ENCODE results near the gene CYB561D2.

The CYB561D2 gene

DNA sequence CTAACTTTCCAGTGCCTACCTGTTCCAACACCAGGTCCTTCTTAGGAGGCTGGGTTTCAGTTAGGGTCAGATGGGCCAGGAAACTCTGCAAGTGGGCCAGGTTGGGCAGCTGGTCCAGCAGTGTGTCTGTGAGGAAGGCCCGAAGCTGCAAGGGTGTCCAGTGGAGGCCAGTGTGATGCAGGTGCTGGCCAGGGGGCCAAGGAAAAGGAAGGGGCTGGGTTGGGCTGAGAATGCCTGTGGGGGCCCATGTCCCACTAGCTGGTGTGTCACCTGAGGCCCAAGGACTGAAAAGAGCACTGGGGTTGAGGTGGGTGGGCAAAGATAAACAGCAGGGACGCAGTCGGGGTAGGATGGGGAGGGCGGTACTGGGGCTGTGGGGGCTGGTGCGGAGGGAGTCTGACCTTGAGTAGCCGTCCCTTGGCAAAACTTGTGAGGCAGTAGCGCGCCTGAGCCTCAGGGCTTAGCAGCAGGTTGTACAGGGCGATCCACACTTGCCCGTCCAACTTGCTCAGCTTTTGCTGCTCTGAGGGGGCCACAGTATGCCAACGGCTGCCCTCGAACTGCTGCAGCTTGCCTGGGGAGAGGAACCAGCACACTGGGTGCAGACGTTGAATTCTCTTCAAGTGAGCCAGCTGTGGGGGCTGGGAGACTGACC is 8.5 kb upstream of the CYB561D2 start:
- DNase-seq (ENCODE audit: low read depth in 2 of 2): no peak

DNA sequence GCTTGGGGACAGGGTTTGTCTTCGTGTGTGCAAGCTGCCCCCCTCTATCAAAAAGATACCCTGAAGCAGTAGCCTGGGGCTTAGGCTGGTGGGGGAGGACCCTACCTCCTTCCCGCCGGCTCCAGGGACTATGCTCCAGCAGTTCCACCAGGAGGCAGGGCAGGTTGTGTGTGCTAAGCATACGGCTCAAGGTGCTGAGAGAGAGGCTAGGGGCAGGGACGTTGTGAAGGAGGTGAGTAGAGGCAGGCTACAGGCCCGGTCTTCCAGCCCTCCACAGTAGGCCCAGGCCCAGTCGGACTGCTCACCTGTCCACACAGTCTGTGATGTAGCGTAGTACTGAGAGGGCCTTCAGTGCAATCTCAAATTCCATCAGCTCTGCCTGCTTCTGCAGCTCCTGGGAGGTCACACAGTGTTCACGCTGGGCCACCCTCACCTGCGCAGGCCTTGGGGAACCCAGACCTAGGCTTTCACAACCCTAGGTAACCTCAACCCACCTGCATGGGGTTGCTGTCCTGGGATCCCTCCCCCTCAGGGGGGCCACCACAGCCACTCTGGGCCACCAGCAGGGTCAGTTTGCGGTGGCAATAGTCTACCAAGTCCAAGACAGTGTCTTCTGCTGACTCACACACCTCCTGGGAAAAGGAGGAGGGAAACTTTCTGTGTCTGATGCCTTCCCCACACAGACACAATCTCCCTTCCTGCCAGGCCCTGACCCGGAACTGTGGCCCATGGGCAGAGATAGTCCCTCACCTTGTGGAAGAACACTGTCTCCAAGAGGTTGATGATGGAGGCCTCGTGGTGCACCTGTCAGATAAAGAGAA is 7.6 kb upstream of the CYB561D2 start:
- no peak for DNase-seq (ENCODE audit: low read depth in 2 of 2)

DNA sequence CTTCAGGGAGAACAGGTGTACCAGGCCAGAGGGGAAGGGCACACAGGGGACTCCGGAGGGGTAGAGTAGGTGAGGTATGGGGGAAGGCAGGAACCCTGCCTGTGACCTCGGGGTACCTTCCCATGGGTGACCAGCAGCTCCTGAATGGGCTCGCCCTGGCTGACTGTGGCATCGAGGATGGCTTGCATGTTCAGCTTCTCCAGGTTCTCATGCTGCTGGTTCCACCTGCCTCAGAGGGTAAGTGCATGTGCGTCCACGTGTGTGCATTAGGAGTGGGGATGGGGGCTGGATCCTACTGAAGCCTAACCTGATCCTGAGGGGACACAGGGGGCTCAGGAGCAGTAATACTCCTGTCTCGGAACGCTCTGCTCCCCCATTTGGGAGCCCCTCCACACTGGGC is 5.7 kb upstream of the CYB561D2 start:
- DNase-seq (ENCODE audit: low read depth in 2 of 2): no peak

DNA sequence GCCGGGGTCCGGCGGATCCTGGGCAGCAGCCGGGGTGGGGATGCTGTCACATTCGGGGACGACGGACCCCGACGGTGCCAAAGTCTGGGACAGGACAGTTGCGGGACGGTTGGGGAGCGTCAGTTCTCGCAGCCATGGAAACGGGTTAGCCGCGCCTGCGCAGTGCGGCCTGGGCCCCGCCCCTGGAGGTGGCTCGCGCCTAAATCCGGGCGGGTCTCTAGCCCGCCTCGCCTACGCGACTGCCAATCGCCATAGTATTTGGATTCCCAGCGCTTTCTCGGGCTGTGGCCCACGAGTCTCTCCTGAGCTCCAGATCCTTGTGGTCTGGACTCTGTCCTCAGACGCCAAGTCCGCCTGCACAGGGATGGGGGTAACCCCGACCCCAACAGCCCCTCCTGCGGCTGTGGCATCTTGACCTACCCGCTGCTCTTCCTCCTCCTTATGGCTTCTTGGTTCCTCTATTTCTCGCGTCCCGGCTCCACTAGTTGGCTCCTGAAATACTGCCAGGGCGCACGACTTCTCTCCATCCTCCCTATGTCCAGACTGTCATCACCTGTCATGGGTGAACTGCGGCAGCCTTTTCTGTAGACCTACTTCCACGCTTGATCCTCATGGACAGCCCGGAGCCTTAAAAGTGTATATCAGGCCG is 5.0 kb upstream of the CYB561D2 start, which contains the start of gene ZMYND10:
ZMYND10 (minus strand) TSS at position 147 of the 649 bp plus-strand sequence. CDS start 153 bp downstream, outside the sequence.
- peak; percentile 54 to 69 for DNase-seq (ENCODE audit: low read depth in 2 of 2)

DNA sequence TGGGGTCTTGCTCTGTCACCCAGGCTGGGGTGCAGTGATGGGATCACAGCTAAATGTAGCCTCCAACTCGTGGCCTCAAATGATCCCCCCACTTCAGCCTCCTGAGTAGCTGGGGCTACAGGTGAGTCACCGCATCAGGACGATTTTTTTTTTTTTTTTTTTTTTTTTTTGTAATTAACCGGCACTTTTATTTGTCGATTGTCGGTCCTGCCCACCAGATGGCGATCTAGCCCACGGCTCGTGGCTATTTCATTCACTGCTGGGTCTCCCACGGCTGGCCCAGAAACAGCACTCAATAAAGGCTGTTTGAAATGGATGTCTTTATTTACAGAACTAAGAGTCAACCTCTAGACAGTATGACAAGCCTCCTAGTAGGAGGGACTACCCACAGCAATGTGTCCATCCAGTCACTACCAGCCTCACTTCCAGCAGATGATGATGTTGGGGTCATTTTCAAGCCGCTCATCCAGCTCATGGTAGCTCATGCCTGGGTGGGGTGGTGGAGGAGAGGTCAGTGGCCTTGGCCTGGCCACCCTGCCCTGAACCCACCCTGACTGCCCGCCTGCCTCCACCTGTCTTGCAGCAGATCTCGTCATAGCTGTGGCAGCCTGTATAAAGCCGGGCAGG is 3.4 kb upstream of the CYB561D2 start:
- peak; percentile 56 to 63 for DNase-seq (ENCODE audit: low read depth in 2 of 2)

DNA sequence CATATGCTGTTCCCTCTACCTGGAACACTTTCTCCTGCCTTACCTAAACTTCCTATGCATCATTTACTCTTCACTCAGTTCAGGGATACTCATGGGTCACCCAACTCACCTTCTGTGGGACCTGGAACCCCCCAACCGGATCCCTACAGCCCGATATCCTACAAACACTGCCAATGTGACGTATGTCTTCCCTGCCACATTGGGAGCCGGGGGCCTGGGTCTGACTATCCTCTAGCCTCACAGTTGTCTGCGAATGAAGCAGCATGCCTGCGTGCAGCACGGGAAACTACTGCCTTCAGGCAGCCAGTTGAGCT is 492 bp upstream of the CYB561D2 start:
- DNase-seq (ENCODE audit: low read depth in 2 of 2): no peak

DNA sequence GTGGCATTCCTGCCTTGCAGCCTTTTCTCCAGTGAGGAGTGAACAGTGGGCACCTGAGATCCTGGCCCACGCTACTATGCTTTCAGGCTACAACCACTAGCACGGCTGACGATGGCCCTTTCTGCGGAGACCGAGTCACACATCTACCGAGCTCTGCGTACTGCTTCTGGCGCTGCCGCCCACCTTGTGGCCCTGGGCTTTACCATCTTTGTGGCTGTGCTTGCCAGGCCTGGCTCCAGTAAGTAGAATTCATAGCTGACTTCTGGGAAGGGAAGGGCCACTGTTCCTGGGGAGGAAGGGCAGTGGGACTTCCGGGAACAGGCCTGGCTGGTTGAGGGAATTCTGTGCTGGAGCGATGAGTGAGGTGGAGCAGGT is 648 bp downstream of the CYB561D2 start:
- no peak for DNase-seq (ENCODE audit: low read depth in 2 of 2)

DNA sequence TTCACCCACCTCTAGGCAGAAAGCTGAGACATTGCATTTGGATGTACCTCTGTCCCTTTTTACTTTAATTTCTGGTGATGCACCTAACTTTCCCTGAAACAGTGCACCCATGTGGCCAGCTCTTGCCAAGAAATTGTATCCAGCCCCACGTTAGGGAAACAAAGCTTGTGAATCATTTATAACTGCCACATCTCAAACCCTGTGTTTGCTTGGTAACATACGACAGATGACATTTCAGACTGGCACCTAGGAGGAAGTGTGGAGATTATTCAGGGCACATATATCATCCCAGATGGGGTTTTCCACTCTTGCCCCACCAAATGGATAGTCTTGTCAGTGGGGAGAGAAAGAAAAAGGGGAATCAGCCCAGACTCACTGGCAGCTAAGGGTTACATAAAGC is 2.1 kb downstream of the CYB561D2 start:
- DNase-seq (ENCODE audit: low read depth in 2 of 2): no peak

DNA sequence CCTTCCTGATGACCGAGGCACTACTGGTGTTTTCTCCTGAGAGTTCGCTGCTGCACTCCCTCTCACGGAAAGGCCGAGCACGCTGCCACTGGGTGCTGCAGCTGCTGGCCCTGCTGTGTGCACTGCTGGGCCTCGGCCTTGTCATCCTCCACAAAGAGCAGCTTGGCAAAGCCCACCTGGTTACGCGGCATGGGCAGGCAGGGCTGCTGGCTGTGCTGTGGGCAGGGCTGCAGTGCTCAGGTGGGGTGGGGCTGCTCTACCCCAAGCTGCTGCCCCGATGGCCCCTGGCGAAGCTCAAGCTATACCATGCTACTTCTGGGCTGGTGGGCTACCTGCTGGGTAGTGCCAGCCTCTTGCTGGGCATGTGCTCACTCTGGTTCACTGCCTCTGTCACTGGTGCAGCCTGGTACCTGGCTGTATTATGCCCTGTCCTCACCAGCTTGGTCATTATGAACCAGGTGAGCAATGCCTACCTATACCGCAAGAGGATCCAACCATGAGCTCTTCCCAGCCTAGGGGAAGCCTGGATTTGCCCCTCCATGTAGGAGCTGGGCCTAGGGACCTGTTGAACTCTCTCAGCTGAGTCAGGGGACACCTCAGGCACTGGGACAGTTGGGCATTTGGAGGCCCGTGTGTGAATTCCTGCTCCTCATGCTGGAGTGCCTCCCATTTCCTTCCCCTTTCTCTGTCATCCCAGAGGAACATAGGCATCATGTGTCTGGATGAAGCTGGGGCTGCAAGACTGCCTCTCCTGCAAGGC is 2.8 kb downstream of the CYB561D2 start:
- DNase-seq (ENCODE audit: low read depth in 2 of 2): no peak

DNA sequence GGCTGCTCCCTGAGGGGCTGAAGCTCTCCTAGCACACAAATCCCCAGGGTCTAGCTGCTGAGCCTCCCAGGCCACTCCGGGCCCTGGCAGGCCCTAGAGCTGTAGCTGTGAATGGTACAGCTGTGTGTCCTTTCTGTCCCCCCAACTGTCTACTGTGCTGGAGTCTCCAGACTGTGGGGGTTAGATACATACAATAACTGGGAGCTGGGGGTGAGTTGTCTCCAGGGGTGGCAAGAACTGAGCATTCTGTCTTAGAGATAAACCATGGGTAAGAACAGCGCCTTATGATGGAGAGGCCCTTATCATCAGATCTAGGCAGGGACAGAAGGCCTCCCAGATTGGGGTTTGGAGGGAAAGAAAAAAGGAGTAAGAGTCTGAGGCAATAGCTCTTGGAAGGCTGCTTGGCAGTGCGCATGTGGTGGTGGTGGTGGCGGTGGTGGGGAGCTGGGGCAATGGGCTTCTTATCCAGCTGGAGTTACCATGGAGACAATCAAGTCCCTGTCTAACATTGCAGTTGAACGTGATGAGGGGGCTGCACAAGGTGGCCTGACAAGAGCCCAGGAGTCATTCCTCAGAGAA is 3.6 kb downstream of the CYB561D2 start:
- no peak for DNase-seq (ENCODE audit: low read depth in 2 of 2)

DNA sequence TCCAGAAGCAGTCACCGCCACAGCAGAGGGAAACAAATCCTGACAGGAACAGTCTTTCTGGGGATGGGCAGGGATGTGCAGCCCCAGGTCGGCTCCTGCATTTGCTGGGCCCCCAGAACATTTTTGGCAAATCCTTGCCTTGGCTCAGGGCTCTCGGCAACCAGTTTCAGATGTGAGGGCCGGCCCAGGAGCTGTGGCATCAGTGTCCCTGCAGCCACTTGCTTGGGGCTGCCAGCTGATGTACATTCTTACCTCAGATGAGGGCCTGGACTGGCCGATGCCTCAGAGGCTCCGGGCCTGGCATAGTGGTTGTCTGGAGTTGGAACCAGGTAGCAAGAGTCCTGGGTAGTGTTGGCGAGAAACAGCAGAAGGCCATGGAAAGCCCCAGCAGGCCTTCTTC is 4.2 kb downstream of the CYB561D2 start:
- no peak for DNase-seq (ENCODE audit: low read depth in 2 of 2)

DNA sequence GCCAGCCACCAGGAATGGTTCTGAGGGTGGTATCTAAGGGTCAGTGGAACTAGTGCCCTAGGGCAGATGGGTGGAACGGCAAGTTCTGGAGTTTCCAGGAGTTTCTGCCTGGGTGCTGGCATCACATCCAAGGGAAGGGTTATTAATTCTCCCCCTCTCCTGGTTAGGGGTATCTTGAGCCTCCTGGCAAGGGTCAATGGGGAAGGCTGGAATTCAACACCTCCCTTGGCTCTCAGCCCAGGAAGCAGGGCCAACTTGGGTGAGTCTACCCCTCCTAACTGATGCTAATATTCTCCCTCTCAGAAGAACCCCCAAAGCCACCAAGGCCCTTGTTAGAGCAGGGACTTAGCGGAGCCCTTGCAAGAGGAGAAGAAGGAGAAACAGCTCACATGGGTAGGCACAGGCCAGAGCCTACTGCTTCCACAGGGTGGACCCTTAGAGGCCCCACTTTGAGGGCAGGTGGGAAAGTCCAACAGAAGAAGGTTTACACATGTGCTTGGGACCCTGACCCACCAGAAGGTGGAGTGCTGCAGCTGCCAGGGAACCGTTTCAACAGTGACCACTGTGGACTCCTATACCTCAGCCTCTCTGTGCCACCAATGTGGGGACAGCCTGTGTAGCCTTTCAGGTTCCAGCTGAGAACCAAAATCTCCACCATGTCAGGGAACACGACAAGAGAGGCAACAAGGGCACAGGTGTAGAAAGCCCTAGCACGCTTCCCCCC is 5.3 kb downstream of the CYB561D2 start:
- DNase-seq (ENCODE audit: low read depth in 2 of 2): no peak

DNA sequence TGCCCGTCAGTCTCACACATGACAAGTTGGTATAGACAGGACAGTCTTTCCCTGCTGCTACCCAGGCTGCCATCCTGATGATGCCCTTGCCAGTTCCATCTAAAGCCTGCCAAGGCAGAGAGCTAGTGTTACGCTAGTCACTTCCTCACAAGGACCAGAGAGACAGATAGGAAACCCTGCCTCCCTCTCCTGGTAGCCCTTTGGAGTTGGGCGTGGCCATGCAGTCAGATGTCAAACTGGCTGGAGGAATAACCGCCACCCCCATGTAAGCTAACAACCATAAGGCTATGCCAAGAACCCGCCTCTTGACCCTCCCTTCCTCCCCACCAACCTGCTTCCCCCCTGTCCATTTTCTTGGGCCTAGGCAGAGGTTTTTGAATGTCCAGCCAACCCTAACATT is 5.9 kb downstream of the CYB561D2 start:
- no peak for DNase-seq (ENCODE audit: low read depth in 2 of 2)

DNA sequence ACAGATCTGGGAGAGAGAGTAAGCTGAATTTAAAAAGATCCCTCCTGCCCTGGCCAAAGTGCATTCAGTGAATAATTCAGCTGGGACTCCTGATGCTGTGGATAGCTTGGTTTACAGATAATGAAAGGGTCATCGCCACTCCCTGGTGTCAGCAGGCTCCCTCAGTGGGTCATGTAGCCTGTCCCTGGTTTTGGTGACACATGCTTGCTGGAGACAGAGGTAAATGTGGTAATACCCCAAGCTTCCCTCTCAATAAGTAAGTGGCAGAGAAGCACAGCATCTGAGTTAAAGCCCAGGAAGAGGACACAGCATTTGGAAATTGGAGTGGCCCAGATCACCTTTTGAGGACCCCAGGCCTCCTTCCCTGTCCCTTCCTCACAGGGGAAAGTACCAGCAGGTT is 6.8 kb downstream of the CYB561D2 start:
- no peak for DNase-seq (ENCODE audit: low read depth in 2 of 2)

DNA sequence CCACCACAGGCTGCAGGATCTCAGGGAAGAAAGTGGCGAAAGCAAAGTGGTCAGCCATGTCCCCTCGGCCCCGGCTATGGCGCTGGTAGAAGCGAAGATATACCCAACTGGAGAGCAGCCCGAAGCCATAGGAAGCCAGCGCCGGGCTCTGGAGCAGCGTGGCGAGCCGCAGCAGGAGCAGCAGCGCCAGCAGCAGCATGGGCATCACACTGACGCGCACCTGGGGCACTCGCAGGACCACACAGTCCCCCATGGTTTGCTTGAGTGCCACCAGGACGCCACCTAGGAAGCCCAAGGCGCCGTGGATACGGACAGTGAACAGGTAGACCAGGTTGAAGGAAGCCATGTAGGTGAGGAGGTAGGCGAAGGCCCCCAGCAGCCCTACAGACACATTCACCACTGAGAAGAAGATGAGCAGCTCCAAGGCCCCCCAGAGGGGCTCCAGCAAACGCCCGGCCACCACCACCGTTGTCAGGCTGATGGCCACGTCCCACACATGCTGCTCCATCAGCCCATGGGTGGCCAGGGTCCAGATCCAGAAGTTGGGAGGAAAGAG is 7.8 kb downstream of the CYB561D2 start:
- no peak for DNase-seq (ENCODE audit: low read depth in 2 of 2)

DNA sequence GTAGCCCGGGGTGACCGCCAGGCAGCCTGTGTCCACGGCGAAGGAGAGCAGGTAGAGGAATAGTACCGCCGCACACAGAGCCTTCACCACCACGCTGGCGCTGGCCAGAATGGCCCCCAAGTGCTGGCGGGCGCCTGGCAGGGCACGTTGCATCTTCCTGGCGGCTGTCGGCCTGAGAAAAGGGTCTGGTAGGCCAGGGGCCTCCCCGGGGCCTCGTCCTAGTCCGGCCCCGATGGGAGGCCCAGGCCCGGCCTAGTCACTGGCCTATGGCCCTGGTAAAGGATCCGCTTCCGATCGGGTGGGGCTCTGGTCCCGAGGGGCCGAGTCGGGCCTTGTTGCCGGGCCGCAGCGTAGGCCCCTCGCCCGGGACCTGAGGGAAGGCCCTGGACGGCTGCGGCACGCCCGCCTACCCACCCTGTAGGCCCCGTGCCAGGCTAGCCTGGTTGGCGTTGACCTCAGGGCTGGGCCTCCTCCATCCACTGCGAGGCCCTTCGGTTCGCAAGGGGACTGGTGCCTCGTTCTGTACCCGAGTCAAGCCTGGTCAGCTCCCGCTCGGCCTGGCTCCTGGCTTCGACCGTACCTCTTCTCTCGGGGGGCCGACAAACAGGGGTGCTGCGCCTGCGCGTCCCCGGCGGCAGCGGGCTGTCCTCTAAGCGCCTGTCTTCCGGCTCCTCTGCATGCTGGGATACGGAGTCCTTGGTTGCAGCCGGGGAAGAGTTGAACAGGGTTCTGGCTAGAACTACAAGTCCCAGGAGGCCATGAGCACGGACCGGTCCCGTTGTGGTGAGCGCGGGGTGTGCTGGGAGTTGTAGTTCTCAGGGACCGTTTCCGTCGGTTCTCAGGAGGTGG is 8.5 kb downstream of the CYB561D2 start, which contains the start of gene TMEM115:
TMEM115 (minus strand) TSS at position 611 of the 849 bp plus-strand sequence; CDS start at position 153, 458 bp downstream.
- peak; percentile 82 to 91 for DNase-seq (ENCODE audit: low read depth in 2 of 2)

DNA sequence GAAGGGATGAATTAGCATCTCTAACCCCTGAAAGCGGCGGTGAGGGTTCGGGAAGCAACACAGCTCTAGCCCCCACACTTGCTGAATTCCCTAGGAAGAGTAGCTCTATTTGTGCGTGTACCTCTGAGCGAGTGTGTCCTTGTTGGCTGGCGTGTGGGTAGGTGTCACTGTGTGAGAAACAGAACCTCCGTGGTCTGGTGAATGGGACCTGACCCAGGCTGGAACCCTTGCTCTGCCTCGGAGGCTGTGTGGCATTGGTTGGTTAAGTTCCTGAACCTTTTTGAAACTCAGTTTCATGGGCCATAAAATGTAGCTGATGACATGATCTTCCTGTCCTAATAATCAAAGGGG is 9.1 kb downstream of the CYB561D2 start:
- no peak for DNase-seq (ENCODE audit: low read depth in 2 of 2)

DNA sequence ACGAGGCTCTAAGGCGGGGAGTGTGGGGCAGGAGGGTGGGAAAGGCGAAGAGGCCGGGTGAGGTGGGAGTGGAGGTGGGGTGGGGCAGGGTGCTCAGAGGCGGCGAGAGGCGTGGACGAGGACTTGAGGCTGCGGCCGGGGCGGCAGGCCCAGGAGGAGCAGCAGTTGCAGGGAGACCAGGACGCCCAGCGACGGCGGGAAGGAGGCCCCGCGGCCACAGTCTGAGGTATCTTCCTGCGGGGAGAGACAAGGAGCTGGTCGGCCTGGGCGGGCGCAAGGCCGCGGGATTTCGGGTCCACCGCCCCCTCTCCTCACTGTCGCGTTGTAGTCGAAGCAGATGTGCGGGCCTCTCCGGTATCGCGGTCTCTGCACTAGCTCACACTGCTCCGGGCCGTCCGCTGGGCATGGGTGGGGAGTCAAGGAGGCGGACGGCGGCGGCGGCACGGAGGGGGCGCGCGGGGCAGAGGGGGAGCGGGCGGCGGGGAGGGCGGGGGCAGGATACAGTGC is 14.0 kb downstream of the CYB561D2 start:
- no peak for DNase-seq (ENCODE audit: low read depth in 2 of 2)

Measured in stimulated activated CD4-positive, alpha-beta T cell treated with anti-CD3 and anti-CD28 coated beads, Interleukin-1b, Interleukin-23, amount 100 ng/mL, for 4 hours (primary cell).